ENCODE measurements around the gene CCR8. TPM values are rescaled to one million over a fixed set of nuclear protein-coding genes. Genes with fewer than 3 reads are reported as not detected.
"Not testable (repeated sequence)": the region's sequence is repeated elsewhere in the genome, so short reads cannot be mapped to it uniquely, and the experiment has no call there.

CCR8 gene
- total RNA-seq, 1 experiment from 2014 or later: not detected

GRCh38 chr3:39317571-39318169 lies 11.8 kb upstream of the CCR8 start:
- TF ChIP-seq EZH2 (IDR thresholded peaks at IDR 0.05; ENCODE audit: low read length, unreplicated experiment) (no peak), CTCF (conservative IDR thresholded peaks at IDR 0.05; ENCODE audit: low read depth, low read length) (no peak), EZH2phosphoT487 (IDR thresholded peaks at IDR 0.05; ENCODE audit: borderline replicate concordance, low read length) (no peak)
- no peaks in the 10 kb centered on the region for H3K79me2 ChIP-seq (ENCODE audit: low read length)
- peak; percentile 32 for DNase-seq
- no peaks in the 10 kb centered on the region for H3K9me2 ChIP-seq (replicated peaks; ENCODE audit: low read length)
- H4K20me1 ChIP-seq (ENCODE audit: low read length): no peaks in the 10 kb centered on the region
- ChIA-PET CTCF (no interaction called here), POLR2A (ENCODE audit: unreplicated experiment) (no interaction called here)
- H3K27me3 ChIP-seq (ENCODE audit: low read length): peaks cover 7% of the 10 kb centered on the region
- no peaks in the 10 kb centered on the region for H3K4me1 ChIP-seq (ENCODE audit: insufficient read depth, low read length)
- no peaks in the 10 kb centered on the region for H3K9me3 ChIP-seq (ENCODE audit: low read length)
- no peak overlapping the region for H2AFZ ChIP-seq (ENCODE audit: low read length)
- no peak overlapping the region for H3K4me3 ChIP-seq (ENCODE audit: low read length)
- no TSS peak for BruUV-seq (replicated peaks)
- H3F3A ChIP-seq (ENCODE audit: low read length, unreplicated experiment): no peaks in the 10 kb centered on the region
- no peaks in the 10 kb centered on the region for H3K36me3 ChIP-seq (ENCODE audit: low read depth, low read length)
- no peak overlapping the region for H3K9ac ChIP-seq (ENCODE audit: low read length)
- ATAC-seq: no peak; the same call in 1 of the 2 replicates
- H3K27ac ChIP-seq (ENCODE audit: low read length): no peak overlapping the region
- intact Hi-C loops (cut with micrococcal nuclease): no loop called here
- H3K4me2 ChIP-seq (ENCODE audit: low read length): no peak overlapping the region

DNA sequence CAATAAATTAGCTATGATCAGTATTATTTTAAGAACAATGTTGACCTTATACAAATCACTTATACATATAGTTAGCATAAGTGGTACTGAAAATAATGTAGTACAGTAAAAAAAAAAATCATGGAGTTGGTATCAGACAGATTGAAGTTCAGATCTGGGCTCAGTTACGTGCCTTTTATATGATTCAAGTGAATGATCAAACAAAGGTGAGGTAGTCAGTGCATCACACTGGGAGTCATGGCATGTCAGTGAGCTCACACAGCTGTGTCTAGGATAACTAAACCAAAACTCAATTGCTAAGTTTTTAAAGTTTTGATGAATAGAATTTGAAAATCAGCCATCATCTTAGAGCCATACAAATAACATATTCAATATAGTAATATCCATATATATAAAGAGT lies 11.2 kb upstream of the CCR8 start:
- no peak for TF ChIP-seq EZH2 (IDR thresholded peaks at IDR 0.05; ENCODE audit: low read length, unreplicated experiment)
- no peak for TF ChIP-seq CTCF (conservative IDR thresholded peaks at IDR 0.05; ENCODE audit: low read depth, low read length)
- no peak for TF ChIP-seq EZH2phosphoT487 (IDR thresholded peaks at IDR 0.05; ENCODE audit: borderline replicate concordance, low read length)
- ChIA-PET POLR2A (ENCODE audit: unreplicated experiment) (no interaction called here), CTCF (no interaction called here)
- Histone ChIP-seq H3K79me2 (ENCODE audit: low read length) (no peaks in the 10 kb centered on the region), H3K9me3 (ENCODE audit: low read length) (no peaks in the 10 kb centered on the region), H2AFZ (ENCODE audit: low read length) (no peak overlapping the region), H3F3A (ENCODE audit: low read length, unreplicated experiment) (no peaks in the 10 kb centered on the region), H3K36me3 (ENCODE audit: low read depth, low read length) (no peaks in the 10 kb centered on the region), H3K27ac (ENCODE audit: low read length) (no peak overlapping the region), H4K20me1 (ENCODE audit: low read length) (no peaks in the 10 kb centered on the region), H3K9ac (ENCODE audit: low read length) (no peak overlapping the region), H3K4me1 (ENCODE audit: insufficient read depth, low read length) (no peaks in the 10 kb centered on the region), H3K27me3 (ENCODE audit: low read length) (peaks cover 7% of the 10 kb centered on the region), H3K4me3 (ENCODE audit: low read length) (no peak overlapping the region), H3K4me2 (ENCODE audit: low read length) (no peak overlapping the region), H3K9me2 (replicated peaks; ENCODE audit: low read length) (no peaks in the 10 kb centered on the region)
- BruUV-seq (replicated peaks): no TSS peak
- intact Hi-C loops (cut with micrococcal nuclease): no loop called here
- ATAC-seq (no peak), DNase-seq (peak; percentile 23)

GRCh38 chr3:39319249-39319648 lies 10.3 kb upstream of the CCR8 start:
- no peak overlapping the region for H2AFZ ChIP-seq (ENCODE audit: low read length)
- no peaks in the 10 kb centered on the region for H3K36me3 ChIP-seq (ENCODE audit: low read depth, low read length)
- no peaks in the 10 kb centered on the region for H3K9me2 ChIP-seq (replicated peaks; ENCODE audit: low read length)
- no peak overlapping the region for H3K27ac ChIP-seq (ENCODE audit: low read length)
- intact Hi-C loops (cut with micrococcal nuclease): no loop called here
- TF ChIP-seq EZH2 (IDR thresholded peaks at IDR 0.05; ENCODE audit: low read length, unreplicated experiment) (no peak), CTCF (conservative IDR thresholded peaks at IDR 0.05; ENCODE audit: low read depth, low read length) (no peak), EZH2phosphoT487 (IDR thresholded peaks at IDR 0.05; ENCODE audit: borderline replicate concordance, low read length) (no peak)
- H3K4me3 ChIP-seq (ENCODE audit: low read length): no peak overlapping the region
- CTCF ChIA-PET: no interaction called here
- no peaks in the 10 kb centered on the region for H3K4me1 ChIP-seq (ENCODE audit: insufficient read depth, low read length)
- no peaks in the 10 kb centered on the region for H3K9me3 ChIP-seq (ENCODE audit: low read length)
- no peak overlapping the region for H3K9ac ChIP-seq (ENCODE audit: low read length)
- no peaks in the 10 kb centered on the region for H3K79me2 ChIP-seq (ENCODE audit: low read length)
- BruUV-seq (replicated peaks): no TSS peak
- ATAC-seq (no peak), DNase-seq (no peak)
- H4K20me1 ChIP-seq (ENCODE audit: low read length): no peaks in the 10 kb centered on the region
- POLR2A ChIA-PET (ENCODE audit: unreplicated experiment): no interaction called here
- no peak overlapping the region for H3K4me2 ChIP-seq (ENCODE audit: low read length)
- H3F3A ChIP-seq (ENCODE audit: low read length, unreplicated experiment): no peaks in the 10 kb centered on the region
- peaks cover 7% of the 10 kb centered on the region for H3K27me3 ChIP-seq (ENCODE audit: low read length)

GRCh38 chr3:39321574-39321983 lies 7.9 kb upstream of the CCR8 start:
- H3K4me3 ChIP-seq (ENCODE audit: low read length); H3K79me2 ChIP-seq (ENCODE audit: low read length); ATAC-seq; CTCF ChIA-PET; H2AFZ ChIP-seq (ENCODE audit: low read length); H3K9ac ChIP-seq (ENCODE audit: low read length); H3K27ac ChIP-seq (ENCODE audit: low read length); DNase-seq; BruUV-seq (replicated peaks); H3K36me3 ChIP-seq (ENCODE audit: low read depth, low read length); H3K4me1 ChIP-seq (ENCODE audit: insufficient read depth, low read length); H3F3A ChIP-seq (ENCODE audit: low read length, unreplicated experiment); H3K9me3 ChIP-seq (ENCODE audit: low read length); H3K4me2 ChIP-seq (ENCODE audit: low read length); POLR2A ChIA-PET (ENCODE audit: unreplicated experiment); intact Hi-C loops (cut with micrococcal nuclease); H3K9me2 ChIP-seq (replicated peaks; ENCODE audit: low read length); H4K20me1 ChIP-seq (ENCODE audit: low read length): not testable (repeated sequence)
- peaks cover 18% of the 10 kb centered on the region for H3K27me3 ChIP-seq (ENCODE audit: low read length)

Measured in PC-3 (cell line).